Heart right ventricle (tissue), 16 donors: ENCODE results near the gene IPP. TPM values are rescaled to one million over a fixed set of nuclear protein-coding genes. Genes with fewer than 3 reads are reported as not detected.
"Not testable (repeated sequence)": the region's sequence is repeated elsewhere in the genome, so short reads cannot be mapped to it uniquely, and the experiment has no call there.

Experiments
- ATAC-seq, 8 donors: fragments of 200-7000 bp; cut with Tn5 transposase; one replicate each; pipeline ENCODE4 v1.9.1; 2020; ENCODE audit warnings: mild to moderate bottlenecking in 8 of 8, moderate library complexity in 8 of 8, moderate number of reproducible peaks in 1 of 8
- DNase-seq, 2 donors: peaks; one replicate each; pipeline ENCODE4 v3.0.0-alpha.2; 2020
- H3K27ac ChIP-seq, 10 donors: fragments of 200-600 bp; sonication (generic) in 2 of 10; one replicate each; pipeline versions ENCODE4 v1.5.0 to v1.8.0; 2020 to 2022; ENCODE audit warnings: mild to moderate bottlenecking in 3 of 10
- H3K27me3 ChIP-seq, 7 donors: fragments of 200-600 bp; one replicate each; pipeline ENCODE4 v1.8.0; 2021 to 2022; ENCODE audit warnings: mild to moderate bottlenecking in 2 of 7
- H3K36me3 ChIP-seq, 9 donors: fragments of 200-600 bp; sonication (generic) in 1 of 9; one replicate each; pipeline versions ENCODE4 v1.5.0 to v1.8.0; 2020 to 2022; ENCODE audit warnings: mild to moderate bottlenecking in 2 of 9
- H3K4me1 ChIP-seq, 9 donors: fragments of 200-600 bp; sonication (generic) in 1 of 9; one replicate each; pipeline versions ENCODE4 v1.5.0 to v1.8.0; 2020 to 2022; ENCODE audit warnings: mild to moderate bottlenecking in 4 of 9
- H3K4me3 ChIP-seq, 10 donors: fragments of 200-600 bp; sonication (generic) in 2 of 10; one replicate each; pipeline versions ENCODE4 v1.5.0 to v1.8.0; 2020 to 2022; ENCODE audit warnings: mild to moderate bottlenecking in 7 of 10, moderate library complexity in 2 of 10
- H3K9me3 ChIP-seq, 11 donors: fragments of 200-600 bp in 10 of 11; sonication (generic) in 2 of 11; one replicate each; pipeline versions ENCODE4 v1.5.0 to v1.8.0; 2013 to 2022; ENCODE audit warnings: mild to moderate bottlenecking in 2 of 11, control low read depth in 1 of 11, moderate library complexity in 1 of 11
- CTCF ChIP-seq, 9 donors: fragments of 200-600 bp; sonication (generic) in 2 of 9; IDR thresholded peaks; one replicate each; pipeline versions ENCODE4 v1.5.0 to v1.8.0; 2021 to 2022; ENCODE audit warnings: antibody characterized with exemption in 9 of 9, mild to moderate bottlenecking in 5 of 9, moderate library complexity in 1 of 9
- WGBS, 2 donors: extraction: QIAGEN DNeasy Blood & Tissue Kit; methylation state at CpG; one replicate each; pipeline ENCODE4 v1.1.7; 2013; ENCODE audit warnings: inconsistent platforms in 1 of 2; 5-methylcytosine and 5-hydroxymethylcytosine counted together
- intact Hi-C, 10 donors: fragments of 100-400 bp; cut with DNase I; formaldehyde crosslinking; loops; one replicate each; pipeline versions ENCODE4 v1.11.1 to v1.14.2; 2022
- polyA plus RNA-seq, 2 donors: library from polyadenylated mRNA; stranded (reverse); fragments of 200-250 nt; gene quantifications; one replicate each; pipeline ENCODE4 v1.2.3, GENCODE V29; 2013
- total RNA-seq, 10 donors: library from RNA; stranded (reverse); fragmentation: NEBNext Ultra II Directional in 3 of 10; extraction: Animal tissue kit (Norgen Biotek cat#: 25700) in 3 of 10; gene quantifications; one replicate each; pipeline versions ENCODE4 v1.2.1 to v1.2.4, GENCODE V29; 2021 to 2023
- donor health status: Arrhythmogenic right ventricular cardiomyopathy.
- donor health status: ischemic (EF 13 %, LVEDD 7.1; RV severe dilation, severe dysfunction).
- donor health status: healthy with polysubstance abuse.
- donor health status: DM: no; HTN: yes; CAD: no.
- donor health status: DM: no; HTN: no; CAD: no.
- donor health status: ischemic (EF 25% LVEDD 6.9; RV normal size, moderate dysfunction).
- donor health status: ischemic (EF 25% LVEDD 5.7; RV mildly dilated, moderate dysfunction).
- donor health status: healthy.
- donor health status: DM: yes; HTN: yes; CAD: no.
- donor health status: Ischemic cardiomyopathy.
- donor health status: ischemic (EF 35%, LVEDD 5.7; RV mildly dilated, moderate dysfunction).
- donor health status: nonischemic (EF 11% LVEDD 7.7; RV severe dilation, severe dysfunction).
- donor health status: DM: yes; HTN: yes; CAD: no.
- donor health status: PGD.
- donor health status: ischemic (EF 29% LVEDD 5.4; RV normal size, mild dysfunction).
- donor health status: nonischemic (EF 23%, LVEDD 6.1; RV moderate dilation, normal function).

Gene IPP
- total and polyA plus RNA-seq, 12 donors: 2.1 to 30.0 (median 20.6) TPM

GRCh38 chr1:45739137-45739536 is 11.3 kb downstream of the IPP start:
- no peaks in the 10 kb centered on the region for H3K9me3 ChIP-seq
- H3K4me1 ChIP-seq: peaks cover 0 to 5% (median 0%) of the 10 kb centered on the region in 9 donors
- H3K36me3 ChIP-seq: peaks cover 0 to 39% (median 0%) of the 10 kb centered on the region in 9 donors
- no peaks in the 10 kb centered on the region for H3K27me3 ChIP-seq
- no peak overlapping the region for H3K27ac ChIP-seq
- intact Hi-C loops: no loop called here
- TF ChIP-seq CTCF (IDR thresholded peaks at IDR 0.05): no peak
- 97% methylated on average over 4 of the region's 4 CpGs for WGBS, 2 donors
- DNase-seq: no peak
- no peak for ATAC-seq
- H3K4me3 ChIP-seq: no peak overlapping the region

GRCh38 chr1:45730780-45731319 is 19.6 kb downstream of the IPP start:
- Histone ChIP-seq H3K4me1 (peaks cover 0 to 9% (median 0%) of the 10 kb centered on the region in 9 donors), H3K9me3 (no peaks in the 10 kb centered on the region), H3K27ac (peak overlapping the region in 1 of 10 donors; percentile 28), H3K27me3 (no peaks in the 10 kb centered on the region), H3K36me3 (peaks cover 0 to 44% (median 10%) of the 10 kb centered on the region in 9 donors), H3K4me3 (no peak overlapping the region)
- intact Hi-C loops: no loop called here
- ATAC-seq: no peak
- DNase-seq: no peak
- TF ChIP-seq CTCF (IDR thresholded peaks at IDR 0.05): no peak
- WGBS, 2 donors: 97% methylated on average over 1 of the region's 1 CpG

- Histone ChIP-seq H3K9me3 (no peaks in the 10 kb centered on the region), H3K27ac (no peak overlapping the region), H3K27me3 (no peaks in the 10 kb centered on the region), H3K4me1 (peaks cover 0 to 9% (median 0%) of the 10 kb centered on the region in 9 donors), H3K4me3 (no peak overlapping the region), H3K36me3 (peaks cover 0 to 44% (median 10%) of the 10 kb centered on the region in 9 donors)
- no peak for DNase-seq
- intact Hi-C loops: no loop called here
- no peak for TF ChIP-seq CTCF (IDR thresholded peaks at IDR 0.05)
- no peak for ATAC-seq
- WGBS, 2 donors: 80 to 86% methylated on average over 3 of the region's 3 CpGs
These were observed 20.2 kb downstream of the IPP start for GRCh38 chr1:45730075-45730779.

GRCh38 chr1:45726007-45726406 is 24.4 kb downstream of the IPP start:
- peaks cover 0 to 16% (median 0%) of the 10 kb centered on the region in 9 donors for H3K4me1 ChIP-seq
- DNase-seq, H3K27ac ChIP-seq, intact Hi-C loops, H3K4me3 ChIP-seq, ATAC-seq, H3K27me3 ChIP-seq, H3K9me3 ChIP-seq: not testable (repeated sequence)
- H3K36me3 ChIP-seq: peaks cover 0 to 53% (median 10%) of the 10 kb centered on the region in 9 donors
- 98 to 100% methylated on average over 9 of the region's 9 CpGs for WGBS, 2 donors
